ENCODE results near the gene SEMA6D.

Gene SEMA6D

GRCh38 chr15:47750030-47750739 lies 32.9 kb downstream of the SEMA6D start:
- DNase-seq (ENCODE audit: insufficient read length, low spot score), result no peak
- TF ChIP-seq POLR2AphosphoS5 (IDR thresholded peaks at IDR 0.05; ENCODE audit: low read depth, low read length) (no peak), POU2F2 (IDR thresholded peaks at IDR 0.05; ENCODE audit: low read depth, low read length) (no peak), POLR2A (IDR thresholded peaks at IDR 0.05; ENCODE audit: low read depth, low read length) (no peak), SPI1 (IDR thresholded peaks at IDR 0.05; ENCODE audit: low read depth, low read length) (no peak), PAX5 (IDR thresholded peaks at IDR 0.05; ENCODE audit: insufficient read depth, low read length, severe bottlenecking) (no peak), TAF1 (IDR thresholded peaks at IDR 0.05; ENCODE audit: low read depth, low read length) (no peak)
- FAIRE-seq, result no peak

- TF ChIP-seq TAF1 (IDR thresholded peaks at IDR 0.05; ENCODE audit: low read depth, low read length) (no peak), POLR2AphosphoS5 (IDR thresholded peaks at IDR 0.05; ENCODE audit: low read depth, low read length) (no peak), PAX5 (IDR thresholded peaks at IDR 0.05; ENCODE audit: insufficient read depth, low read length, severe bottlenecking) (no peak), POLR2A (IDR thresholded peaks at IDR 0.05; ENCODE audit: low read depth, low read length) (no peak), POU2F2 (IDR thresholded peaks at IDR 0.05; ENCODE audit: low read depth, low read length) (no peak), SPI1 (IDR thresholded peaks at IDR 0.05; ENCODE audit: low read depth, low read length) (no peak)
- FAIRE-seq (no peak), DNase-seq (ENCODE audit: insufficient read length, low spot score) (no peak)
Observed at GRCh38 chr15:47750740-47751262, 33.5 kb downstream of the SEMA6D start.

GRCh38 chr15:47753591-47753990 lies 36.3 kb downstream of the SEMA6D start:
- TF ChIP-seq SPI1 (IDR thresholded peaks at IDR 0.05; ENCODE audit: low read depth, low read length), result no peak
- TF ChIP-seq PAX5 (IDR thresholded peaks at IDR 0.05; ENCODE audit: insufficient read depth, low read length, severe bottlenecking), result no peak
- no peak for TF ChIP-seq POLR2AphosphoS5 (IDR thresholded peaks at IDR 0.05; ENCODE audit: low read depth, low read length)
- no peak for TF ChIP-seq POU2F2 (IDR thresholded peaks at IDR 0.05; ENCODE audit: low read depth, low read length)
- TF ChIP-seq POLR2A (IDR thresholded peaks at IDR 0.05; ENCODE audit: low read depth, low read length), result no peak
- no peak for TF ChIP-seq TAF1 (IDR thresholded peaks at IDR 0.05; ENCODE audit: low read depth, low read length)
- DNase-seq (ENCODE audit: insufficient read length, low spot score) (no peak), FAIRE-seq (no peak)

DNA sequence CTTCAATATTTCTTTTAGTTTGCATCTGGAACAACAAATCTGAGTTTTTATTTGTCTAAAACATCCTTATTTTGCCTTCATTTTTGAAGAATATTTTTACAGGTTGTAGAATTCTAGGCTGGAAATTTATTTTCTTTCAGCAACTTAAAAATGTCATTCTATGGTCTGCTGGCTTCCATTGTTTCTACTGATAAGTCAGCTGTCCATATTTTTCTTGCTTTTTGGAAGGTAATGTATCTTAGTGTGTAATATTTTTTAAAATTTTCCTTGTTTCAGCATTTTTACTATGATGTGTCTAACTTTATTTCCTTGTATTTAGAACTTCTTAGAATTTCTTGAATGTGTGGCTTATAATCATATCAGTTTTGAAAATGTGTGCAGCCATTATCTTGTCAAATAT lies 37.0 kb downstream of the SEMA6D start:
- no peak for FAIRE-seq
- DNase-seq (ENCODE audit: insufficient read length, low spot score), result no peak
- TF ChIP-seq POU2F2 (IDR thresholded peaks at IDR 0.05; ENCODE audit: low read depth, low read length) (no peak), POLR2AphosphoS5 (IDR thresholded peaks at IDR 0.05; ENCODE audit: low read depth, low read length) (no peak), TAF1 (IDR thresholded peaks at IDR 0.05; ENCODE audit: low read depth, low read length) (no peak), POLR2A (IDR thresholded peaks at IDR 0.05; ENCODE audit: low read depth, low read length) (no peak), PAX5 (IDR thresholded peaks at IDR 0.05; ENCODE audit: insufficient read depth, low read length, severe bottlenecking) (no peak), SPI1 (IDR thresholded peaks at IDR 0.05; ENCODE audit: low read depth, low read length) (no peak)

- DNase-seq (ENCODE audit: insufficient read length, low spot score), result no peak
- FAIRE-seq, result no peak
- TF ChIP-seq POU2F2 (IDR thresholded peaks at IDR 0.05; ENCODE audit: low read depth, low read length) (no peak), PAX5 (IDR thresholded peaks at IDR 0.05; ENCODE audit: insufficient read depth, low read length, severe bottlenecking) (no peak), TAF1 (IDR thresholded peaks at IDR 0.05; ENCODE audit: low read depth, low read length) (no peak), POLR2A (IDR thresholded peaks at IDR 0.05; ENCODE audit: low read depth, low read length) (no peak), POLR2AphosphoS5 (IDR thresholded peaks at IDR 0.05; ENCODE audit: low read depth, low read length) (no peak), SPI1 (IDR thresholded peaks at IDR 0.05; ENCODE audit: low read depth, low read length) (no peak)
Observed at GRCh38 chr15:47755941-47756340, 38.6 kb downstream of the SEMA6D start.

DNA sequence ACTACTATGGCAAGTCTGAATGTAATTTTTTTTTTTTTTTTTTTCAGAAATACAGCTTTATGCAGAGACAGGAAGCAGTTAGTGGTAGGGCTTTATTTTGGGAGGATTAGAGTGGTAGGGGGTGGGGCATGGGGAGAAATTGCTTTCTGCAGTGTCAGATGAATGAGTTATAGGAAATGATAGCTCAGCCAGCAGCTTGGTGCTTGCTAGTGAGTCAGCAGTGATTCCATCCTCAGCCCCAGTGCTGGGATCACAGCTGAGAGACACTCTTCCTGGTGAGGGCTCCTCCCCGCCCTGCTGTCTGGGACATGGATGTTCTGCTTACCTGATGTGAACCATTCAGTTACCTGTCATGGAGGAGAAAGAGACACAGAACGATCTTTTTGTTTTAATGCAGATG lies 39.6 kb downstream of the SEMA6D start:
- TF ChIP-seq POLR2A (IDR thresholded peaks at IDR 0.05; ENCODE audit: low read depth, low read length), result no peak
- no peak for TF ChIP-seq PAX5 (IDR thresholded peaks at IDR 0.05; ENCODE audit: insufficient read depth, low read length, severe bottlenecking)
- no peak for TF ChIP-seq POU2F2 (IDR thresholded peaks at IDR 0.05; ENCODE audit: low read depth, low read length)
- no peak for TF ChIP-seq SPI1 (IDR thresholded peaks at IDR 0.05; ENCODE audit: low read depth, low read length)
- no peak for TF ChIP-seq TAF1 (IDR thresholded peaks at IDR 0.05; ENCODE audit: low read depth, low read length)
- TF ChIP-seq POLR2AphosphoS5 (IDR thresholded peaks at IDR 0.05; ENCODE audit: low read depth, low read length), result no peak
- no peak for DNase-seq (ENCODE audit: insufficient read length, low spot score)
- FAIRE-seq, result no peak

GRCh38 chr15:47757331-47757730 lies 40.0 kb downstream of the SEMA6D start:
- no peak for DNase-seq (ENCODE audit: insufficient read length, low spot score)
- TF ChIP-seq SPI1 (IDR thresholded peaks at IDR 0.05; ENCODE audit: low read depth, low read length) (no peak), PAX5 (IDR thresholded peaks at IDR 0.05; ENCODE audit: insufficient read depth, low read length, severe bottlenecking) (no peak), POLR2A (IDR thresholded peaks at IDR 0.05; ENCODE audit: low read depth, low read length) (no peak), POU2F2 (IDR thresholded peaks at IDR 0.05; ENCODE audit: low read depth, low read length) (no peak)
- FAIRE-seq, result no peak

DNA sequence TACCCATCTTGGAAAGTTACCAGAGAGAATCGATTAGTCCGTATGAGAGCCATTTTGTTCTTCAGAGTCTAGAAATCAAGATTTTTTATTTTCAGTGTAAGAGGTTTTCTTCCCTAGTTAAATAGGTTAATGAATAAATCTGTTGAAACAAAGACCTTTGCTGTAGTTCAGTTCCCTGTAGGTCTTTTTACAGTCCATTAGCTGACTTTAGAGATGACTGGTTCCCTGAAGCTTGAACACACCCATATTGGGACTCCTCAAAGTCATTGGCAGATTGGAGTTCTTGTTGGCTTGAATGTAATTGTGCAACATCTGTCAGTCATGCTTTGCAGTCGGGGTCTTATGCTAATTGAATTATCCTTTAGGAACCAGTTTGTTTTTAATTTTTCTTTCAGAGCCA lies 45.3 kb downstream of the SEMA6D start:
- no peak for FAIRE-seq
- TF ChIP-seq POLR2AphosphoS5 (IDR thresholded peaks at IDR 0.05; ENCODE audit: low read depth, low read length) (no peak), SPI1 (IDR thresholded peaks at IDR 0.05; ENCODE audit: low read depth, low read length) (no peak), TAF1 (IDR thresholded peaks at IDR 0.05; ENCODE audit: low read depth, low read length) (no peak), POU2F2 (IDR thresholded peaks at IDR 0.05; ENCODE audit: low read depth, low read length) (no peak), PAX5 (IDR thresholded peaks at IDR 0.05; ENCODE audit: insufficient read depth, low read length, severe bottlenecking) (no peak), POLR2A (IDR thresholded peaks at IDR 0.05; ENCODE audit: low read depth, low read length) (no peak)
- no peak for DNase-seq (ENCODE audit: insufficient read length, low spot score)

- DNase-seq (ENCODE audit: insufficient read length, low spot score), result no peak
Observed at GRCh38 chr15:47764666-47765065, 47.4 kb downstream of the SEMA6D start.

More at GRCh38 chr15:47764666-47765065, 47.4 kb downstream of the SEMA6D start:
- no peak for FAIRE-seq
- no peak for TF ChIP-seq POLR2AphosphoS5 (IDR thresholded peaks at IDR 0.05; ENCODE audit: low read depth, low read length)
- TF ChIP-seq POLR2A (IDR thresholded peaks at IDR 0.05; ENCODE audit: low read depth, low read length), result no peak
- no peak for TF ChIP-seq POU2F2 (IDR thresholded peaks at IDR 0.05; ENCODE audit: low read depth, low read length)
- TF ChIP-seq SPI1 (IDR thresholded peaks at IDR 0.05; ENCODE audit: low read depth, low read length), result no peak
- no peak for TF ChIP-seq TAF1 (IDR thresholded peaks at IDR 0.05; ENCODE audit: low read depth, low read length)
- TF ChIP-seq PAX5 (IDR thresholded peaks at IDR 0.05; ENCODE audit: insufficient read depth, low read length, severe bottlenecking), result no peak

Measured in GM12891 (cell line).